ENCODE measurements around the gene STK31.

GRCh38 chr7:23672033-23672432 is 38.0 kb upstream of the STK31 start:
- TF ChIP-seq CTCF (IDR thresholded peaks at IDR 0.05), result no peak
- no peak for TF ChIP-seq POLR2A (IDR thresholded peaks at IDR 0.05)

All from heart left ventricle (tissue), 13 donors.